ENCODE results near the gene KLK5. TPM values are rescaled to one million over a fixed set of nuclear protein-coding genes. Genes with fewer than 3 reads are reported as not detected.
A peak's percentile ranks its signal among the peaks of the same experiment; 100 is the strongest.

Gene KLK5
- total and polyA plus RNA-seq, 2 donors (not counting 1 experiment from before 2014, with no cell fraction given), result not detected

DNA sequence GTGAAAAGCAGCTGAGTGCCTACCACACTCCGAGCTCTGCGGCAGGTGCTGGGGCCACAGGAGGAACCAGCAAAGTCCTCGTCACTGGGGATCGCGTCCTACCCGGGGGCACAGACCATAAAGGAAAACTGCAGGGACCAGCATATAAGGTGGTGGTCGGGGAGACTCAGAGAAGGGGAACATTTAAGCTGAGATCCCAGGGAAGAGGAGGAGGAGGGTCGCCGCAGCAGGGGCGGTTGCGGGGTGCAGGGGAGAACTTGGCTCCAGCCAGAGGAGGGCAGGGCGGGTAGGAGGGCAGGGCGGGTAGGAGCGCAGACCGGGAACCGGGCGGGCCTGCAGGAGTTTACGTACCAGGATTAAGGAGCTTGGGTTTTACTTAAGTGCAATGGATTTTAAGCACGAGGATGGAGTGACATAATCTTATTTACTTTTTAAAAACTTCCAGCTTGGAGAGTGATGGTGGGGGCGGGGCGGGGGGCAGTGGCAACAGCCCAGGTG is 40.7 kb downstream of the KLK5 start:
- intact Hi-C loops (cut with micrococcal nuclease), result no loop called here
- DNase-seq (no peak), ATAC-seq (ENCODE audit: low read depth) (no peak)
- H3K27ac ChIP-seq (ENCODE audit: low read length in 2 of 2), result no peak overlapping the region
- H3K9me3 Mint-ChIP-seq (ENCODE audit: insufficient read depth), result no peaks in the 10 kb centered on the region
- H3K27ac Mint-ChIP-seq, result no peak overlapping the region
- peaks cover 20% of the 10 kb centered on the region for H3K4me1 Mint-ChIP-seq
- WGBS (ENCODE audit: insufficient coverage), result 28% methylated on average over 12 of the region's 21 CpGs
- H3K9ac ChIP-seq (ENCODE audit: low read length), result no peak overlapping the region
- H3K4me3 ChIP-seq (ENCODE audit: control extremely low read depth in 1 of 5, extremely low read depth in 1 of 5, insufficient read depth in 1 of 5, low read depth in 2 of 5, low read length in 4 of 5), result no peak overlapping the region
- ChIA-PET CTCF (interaction anchor here (1.0 kb wide), 1 partner anchor 10 kb away, joined by 5 read pairs; no protein-coding TSS in a partner anchor), POLR2A (no interaction called here)
- no peaks in the 10 kb centered on the region for H4K20me1 ChIP-seq (ENCODE audit: control insufficient read depth, insufficient read depth, low read length, poor library complexity, severe bottlenecking)
- H3K4me1 ChIP-seq (ENCODE audit: control insufficient read depth in 2 of 2, insufficient read depth in 2 of 2, low read length in 2 of 2), result peaks cover 10 to 18% of the 10 kb centered on the region in 2 donors
- no peak for TF ChIP-seq EZH2 (IDR thresholded peaks at IDR 0.05; ENCODE audit: borderline replicate concordance, insufficient read depth, low read depth, low read length, poor library complexity, severe bottlenecking)
- no peak for TF ChIP-seq CTCF (IDR thresholded peaks at IDR 0.05)
- H3K4me2 ChIP-seq (replicated peaks; ENCODE audit: low read depth, low read length, poor library complexity, severe bottlenecking), result peak overlapping the region; percentile 8
- no peak overlapping the region for H2AFZ ChIP-seq (ENCODE audit: insufficient read depth, low read depth, low read length, poor library complexity, severe bottlenecking)
- no peak overlapping the region for H3K4me3 Mint-ChIP-seq
- H3K9me3 ChIP-seq (ENCODE audit: control extremely low read depth in 1 of 3, control insufficient read depth in 2 of 3, insufficient read depth in 1 of 3, low read length in 2 of 3), result peaks cover 0 to 19% (median 0%) of the 10 kb centered on the region in 3 donors
- H3K27me3 ChIP-seq (replicated peaks in 1 of 4; ENCODE audit: control extremely low read depth in 1 of 4, control insufficient read depth in 3 of 4, insufficient read depth in 4 of 4, low read length in 3 of 4), result peaks cover 0 to 59% (median 26%) of the 10 kb centered on the region in 4 experiments
- H3K36me3 ChIP-seq (replicated peaks in 1 of 2; ENCODE audit: control extremely low read depth in 1 of 2, control insufficient read depth in 1 of 2, extremely low read depth in 1 of 2, insufficient read depth in 2 of 2, low read length in 1 of 2), result no peaks in the 10 kb centered on the region
- H3K79me2 ChIP-seq (ENCODE audit: control insufficient read depth, insufficient read depth, low read length), result no peaks in the 10 kb centered on the region
- peaks cover 36% of the 10 kb centered on the region for H3K27me3 Mint-ChIP-seq

- Histone ChIP-seq H3K4me2 (replicated peaks; ENCODE audit: low read depth, low read length, poor library complexity, severe bottlenecking) (no peak within 1 kb of the TSS), H3K9me3 (ENCODE audit: control extremely low read depth in 1 of 3, control insufficient read depth in 2 of 3, insufficient read depth in 1 of 3, low read length in 2 of 3) (peaks cover 0 to 19% (median 0%) of the 10 kb centered on the region in 3 donors), H3K9ac (ENCODE audit: low read length) (no peak within 1 kb of the TSS), H3K36me3 (replicated peaks in 1 of 2; ENCODE audit: control extremely low read depth in 1 of 2, control insufficient read depth in 1 of 2, extremely low read depth in 1 of 2, insufficient read depth in 2 of 2, low read length in 1 of 2) (no peaks in the 10 kb centered on the region), H2AFZ (ENCODE audit: insufficient read depth, low read depth, low read length, poor library complexity, severe bottlenecking) (no peak within 1 kb of the TSS), H3K27ac (ENCODE audit: low read length in 2 of 2) (no peak within 1 kb of the TSS), H3K4me3 (ENCODE audit: control extremely low read depth in 1 of 5, extremely low read depth in 1 of 5, insufficient read depth in 1 of 5, low read depth in 2 of 5, low read length in 4 of 5) (no peak within 1 kb of the TSS), H4K20me1 (ENCODE audit: control insufficient read depth, insufficient read depth, low read length, poor library complexity, severe bottlenecking) (no peaks in the 10 kb centered on the region), H3K79me2 (ENCODE audit: control insufficient read depth, insufficient read depth, low read length) (no peaks in the 10 kb centered on the region), H3K4me1 (ENCODE audit: control insufficient read depth in 2 of 2, insufficient read depth in 2 of 2, low read length in 2 of 2) (peaks cover 10 to 18% of the 10 kb centered on the region in 2 donors), H3K27me3 (replicated peaks in 1 of 4; ENCODE audit: control extremely low read depth in 1 of 4, control insufficient read depth in 3 of 4, insufficient read depth in 4 of 4, low read length in 3 of 4) (peaks cover 0 to 64% (median 26%) of the 10 kb centered on the region in 4 experiments)
- 59% methylated on average over 9 of the region's 9 CpGs for WGBS (ENCODE audit: insufficient coverage)
- Mint-ChIP-seq H3K4me3 (peak within 1 kb of the TSS; percentile 33), H3K4me1 (peaks cover 20% of the 10 kb centered on the region), H3K27me3 (peaks cover 38% of the 10 kb centered on the region), H3K9me3 (ENCODE audit: insufficient read depth) (no peaks in the 10 kb centered on the region), H3K27ac (no peak within 1 kb of the TSS)
- intact Hi-C loops (cut with micrococcal nuclease), result no loop called here
- TF ChIP-seq CTCF (IDR thresholded peaks at IDR 0.05), result peak; percentile 19
- TF ChIP-seq EZH2 (IDR thresholded peaks at IDR 0.05; ENCODE audit: borderline replicate concordance, insufficient read depth, low read depth, low read length, poor library complexity, severe bottlenecking), result no peak
- DNase-seq (no peak), ATAC-seq (ENCODE audit: low read depth) (no peak)
- CTCF ChIA-PET, result interaction anchor here (0.9 to 1.0 kb wide), 2 partner anchors 10 to 129 kb away, joined by 3 to 5 read pairs; no protein-coding TSS in a partner anchor
- POLR2A ChIA-PET, result no interaction called here
Measured at GRCh38 chr19:50911206-50912101, 41.4 kb downstream of the KLK5 start, which contains the start of gene KLK4. Gene KLK4 (minus strand): TSS chr19:50911395. CDS start chr19:50910738, 657 bp downstream.
